Body of pancreas (tissue), 4 donors: ENCODE measurements around the gene DPYD.

Experiments
- CTCF ChIP-seq, 7 experiments: fragments of 450-650 bp in 4 of 7; fragments of 200-600 bp in 3 of 7; sonication (generic) in 3 of 7; IDR thresholded peaks; one replicate each; pipeline ENCODE4 v1.5.1; 2016 to 2019; ENCODE audit warnings: antibody characterized with exemption in 7 of 7
- POLR2A ChIP-seq, 3 donors: fragments of 450-650 bp; IDR thresholded peaks; one replicate each; pipeline ENCODE4 v1.6.1; 2016; ENCODE audit warnings: antibody characterized with exemption in 3 of 3, mild to moderate bottlenecking in 2 of 3

- TF ChIP-seq POLR2A (IDR thresholded peaks at IDR 0.05) (no peak), CTCF (IDR thresholded peaks at IDR 0.05) (no peak)
Observed at GRCh38 chr1:97417661-97418060, 503.2 kb downstream of the DPYD start.
